Testis (tissue), 3 donors: Measurements from ENCODE around the gene CUEDC1. TPM values are rescaled to one million over a fixed set of nuclear protein-coding genes. Genes with fewer than 3 reads are reported as not detected.

ENCODE experiments used
- DNase-seq: peaks from one replicate; pipeline ENCODE4 v3.0.0-alpha.2; 2019
- H3K27ac ChIP-seq, 2 donors: fragments of 200-600 bp; sonication (generic); one replicate each; pipeline ENCODE4 v1.5.1; 2019
- H3K27me3 ChIP-seq: fragments of 200-600 bp; sonication (generic); one replicate; pipeline ENCODE4 v1.5.1; 2019
- H3K36me3 ChIP-seq: fragments of 200-600 bp; sonication (generic); one replicate; pipeline ENCODE4 v1.5.1; 2017; ENCODE audit warnings: low read depth; ENCODE audit errors: missing control alignments
- H3K4me1 ChIP-seq: fragments of 200-600 bp; sonication (generic); one replicate; pipeline ENCODE4 v1.5.1; 2019
- H3K4me3 ChIP-seq, 2 donors: fragments of 200-600 bp; sonication (generic); one replicate each; pipeline ENCODE4 v1.5.1; 2017 to 2019
- H3K9me3 ChIP-seq: fragments of 200-600 bp; sonication (generic); one replicate; pipeline ENCODE4 v1.5.1; 2017
- POLR2A ChIP-seq: fragments of 450-650 bp; IDR thresholded peaks from one replicate; pipeline ENCODE4 v1.6.1; 2017; ENCODE audit warnings: antibody characterized with exemption, mild to moderate bottlenecking, moderate library complexity
- WGBS, 2 donors: methylation state at CpG; one replicate each; pipeline ENCODE4 v1.1.5; 2018; 5-methylcytosine and 5-hydroxymethylcytosine counted together
- intact Hi-C: fragments of 100-400 bp; cut with DNase I; formaldehyde crosslinking; loops from one replicate; pipeline ENCODE4 v1.15.1; 2023; ENCODE audit warnings: low total_unique reads
- polyA plus RNA-seq: library from polyadenylated mRNA; stranded (reverse); fragments of 350-450 nt; fragmentation: Illumina TruSeq; extraction: RNeasy Lipid Tissue Mini Kit (QIAGEN cat#74804); gene quantifications from one replicate; pipeline ENCODE4 v1.2.3, GENCODE V29; 2014; ENCODE audit warnings: low read depth, low replicate concordance; ENCODE audit not compliant: insufficient read depth
- total RNA-seq, 2 donors: library from RNA; depleted of rRNA; stranded (reverse); fragments of >200 nt; gene quantifications; one replicate each; pipeline ENCODE4 v1.2.3, GENCODE V29; 2016
- TF ChIP-seq, protein P1 (sequence below), 3 experiments: fragments of 450-650 bp in 2 of 3; fragments of 200-600 bp in 1 of 3; sonication (generic) in 1 of 3; IDR thresholded peaks; one replicate each; pipeline ENCODE4 v1.5.1; 2016 to 2019; ENCODE audit warnings: antibody characterized with exemption in 3 of 3, mild to moderate bottlenecking in 2 of 3, moderate library complexity in 1 of 3

The CUEDC1 gene
- total and polyA plus RNA-seq, 3 donors from 2014 or later, result 6.5 to 13.3 (median 8.6) TPM

DNA sequence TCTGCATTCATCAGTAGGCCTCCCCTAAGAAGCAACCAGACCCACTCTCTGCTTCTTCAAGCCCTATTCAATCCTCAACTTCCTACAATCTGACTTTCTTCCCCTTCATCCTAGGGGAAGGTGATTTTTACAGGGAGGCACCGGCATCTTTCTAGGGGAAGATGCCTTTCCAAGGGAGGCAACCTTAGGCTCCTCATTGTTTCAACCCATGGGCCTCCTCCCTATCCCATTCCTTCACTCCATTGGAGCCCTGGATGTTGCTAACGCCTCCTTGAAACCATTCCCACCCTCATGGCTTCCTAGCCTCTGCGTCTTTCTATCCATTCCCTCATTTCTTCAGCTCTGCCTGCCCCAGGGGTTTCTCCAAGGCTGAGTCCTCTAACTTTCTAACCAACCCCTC lies 2.7 kb upstream of the CUEDC1 start:
- Histone ChIP-seq H3K27ac (no peak overlapping the region), H3K4me1 (peaks cover 3% of the 10 kb centered on the region), H3K27me3 (no peaks in the 10 kb centered on the region), H3K9me3 (no peaks in the 10 kb centered on the region), H3K4me3 (no peak overlapping the region), H3K36me3 (no peaks in the 10 kb centered on the region)
- 88 to 97% methylated on average over 3 of the region's 3 CpGs for WGBS, 2 donors
- intact Hi-C loops, result loop anchor here (10.0 kb wide), 1 partner anchor 63 kb away; no protein-coding TSS in a partner anchor
- DNase-seq, result no peak
- TF ChIP-seq, protein P1, sequence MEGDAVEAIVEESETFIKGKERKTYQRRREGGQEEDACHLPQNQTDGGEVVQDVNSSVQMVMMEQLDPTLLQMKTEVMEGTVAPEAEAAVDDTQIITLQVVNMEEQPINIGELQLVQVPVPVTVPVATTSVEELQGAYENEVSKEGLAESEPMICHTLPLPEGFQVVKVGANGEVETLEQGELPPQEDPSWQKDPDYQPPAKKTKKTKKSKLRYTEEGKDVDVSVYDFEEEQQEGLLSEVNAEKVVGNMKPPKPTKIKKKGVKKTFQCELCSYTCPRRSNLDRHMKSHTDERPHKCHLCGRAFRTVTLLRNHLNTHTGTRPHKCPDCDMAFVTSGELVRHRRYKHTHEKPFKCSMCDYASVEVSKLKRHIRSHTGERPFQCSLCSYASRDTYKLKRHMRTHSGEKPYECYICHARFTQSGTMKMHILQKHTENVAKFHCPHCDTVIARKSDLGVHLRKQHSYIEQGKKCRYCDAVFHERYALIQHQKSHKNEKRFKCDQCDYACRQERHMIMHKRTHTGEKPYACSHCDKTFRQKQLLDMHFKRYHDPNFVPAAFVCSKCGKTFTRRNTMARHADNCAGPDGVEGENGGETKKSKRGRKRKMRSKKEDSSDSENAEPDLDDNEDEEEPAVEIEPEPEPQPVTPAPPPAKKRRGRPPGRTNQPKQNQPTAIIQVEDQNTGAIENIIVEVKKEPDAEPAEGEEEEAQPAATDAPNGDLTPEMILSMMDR (IDR thresholded peaks at IDR 0.05), result no peak
- no peak for TF ChIP-seq POLR2A

DNA sequence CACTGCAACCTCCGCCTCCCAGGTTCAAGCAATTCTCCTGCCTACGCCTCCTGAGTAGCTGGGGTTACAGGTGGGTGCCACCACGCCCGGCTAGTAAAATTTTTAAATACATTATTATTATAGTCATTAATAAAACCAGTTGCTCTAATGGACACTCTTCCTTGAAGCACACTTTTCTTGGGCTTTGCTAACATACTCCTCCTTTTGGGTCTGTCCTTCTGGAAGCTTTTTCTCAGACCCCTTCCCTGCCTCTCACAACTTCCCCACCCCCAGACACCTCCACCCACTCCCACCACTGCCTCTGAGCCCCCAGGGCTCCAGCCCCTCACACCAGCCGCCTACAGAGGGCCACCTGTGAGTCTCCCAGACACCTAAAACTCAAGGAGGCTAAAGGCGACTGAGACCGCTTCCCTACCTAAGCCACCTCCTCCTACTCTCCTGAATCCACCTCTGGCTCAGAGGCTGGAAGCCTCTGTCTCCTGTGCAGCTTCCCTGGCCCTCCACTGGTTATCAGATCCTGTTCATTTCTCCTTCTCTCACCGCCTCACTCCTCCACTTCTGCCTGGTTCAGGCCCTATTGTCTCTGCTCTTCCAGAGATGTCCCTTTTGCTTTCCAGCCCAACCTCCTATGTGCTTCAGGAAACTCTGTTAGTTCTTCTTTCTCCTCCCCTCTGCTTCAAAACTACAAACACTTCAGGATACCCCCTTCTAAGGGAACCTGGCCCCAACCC lies 2.1 kb upstream of the CUEDC1 start:
- H3K36me3 ChIP-seq, result no peaks in the 10 kb centered on the region
- H3K9me3 ChIP-seq, result no peaks in the 10 kb centered on the region
- 89 to 90% methylated on average over 8 of the region's 8 CpGs for WGBS, 2 donors
- DNase-seq, result no peak
- no peak overlapping the region for H3K4me3 ChIP-seq
- no peaks in the 10 kb centered on the region for H3K27me3 ChIP-seq
- intact Hi-C loops, result loop anchor here (10.0 kb wide), 1 partner anchor 62 kb away; no protein-coding TSS in a partner anchor
- no peak overlapping the region for H3K27ac ChIP-seq
- TF ChIP-seq, protein P1 (IDR thresholded peaks at IDR 0.05), result no peak
- TF ChIP-seq POLR2A, result no peak
- peaks cover 3% of the 10 kb centered on the region for H3K4me1 ChIP-seq

DNA sequence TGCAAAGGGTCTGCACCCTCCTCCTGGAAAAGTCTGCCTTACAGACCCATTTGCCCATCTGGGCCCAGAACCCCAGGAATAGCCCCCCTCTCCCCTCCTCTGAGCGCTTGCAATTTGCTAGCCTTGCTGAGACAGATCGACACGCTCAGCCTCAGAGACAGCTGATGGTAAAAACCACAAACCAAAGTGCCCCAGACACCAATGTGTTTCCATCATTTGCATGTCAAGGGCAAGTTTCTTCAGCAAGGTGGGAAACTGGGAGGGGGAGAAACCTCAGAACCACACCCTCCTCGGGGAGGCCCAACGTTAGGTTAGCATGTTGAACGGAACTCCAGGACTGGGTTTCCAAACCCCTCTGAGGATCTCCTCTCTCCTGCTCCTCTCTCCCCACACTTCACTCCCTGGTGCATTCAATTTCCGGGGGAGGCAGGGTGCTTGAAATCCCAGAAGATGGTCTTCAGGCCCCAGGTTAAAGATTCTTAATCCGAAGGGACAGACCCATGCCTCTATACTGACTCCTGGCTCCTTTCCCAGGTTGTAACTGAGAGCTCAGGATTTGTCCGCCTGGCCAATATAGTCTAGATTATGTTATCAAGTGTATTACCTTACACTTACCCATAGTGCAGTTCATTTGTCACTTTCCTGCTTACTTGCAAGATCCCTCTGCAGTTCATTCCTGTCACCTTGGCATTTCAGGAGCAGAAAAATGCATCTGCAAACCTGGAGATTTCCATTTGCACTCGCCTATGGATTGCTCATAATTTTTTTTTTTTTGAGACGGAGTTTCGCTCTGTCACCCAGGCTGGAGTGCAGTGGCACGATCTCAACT lies 1.3 kb upstream of the CUEDC1 start:
- Histone ChIP-seq H3K27me3 (no peaks in the 10 kb centered on the region), H3K4me3 (no peak overlapping the region), H3K27ac (no peak overlapping the region), H3K36me3 (no peaks in the 10 kb centered on the region), H3K4me1 (peaks cover 3% of the 10 kb centered on the region), H3K9me3 (no peaks in the 10 kb centered on the region)
- WGBS, 2 donors, result 58 to 59% methylated on average over 13 of the region's 13 CpGs
- no peak for DNase-seq
- intact Hi-C loops, result loop anchor here (10.0 kb wide), 1 partner anchor 62 kb away; no protein-coding TSS in a partner anchor
- TF ChIP-seq, protein P1 (IDR thresholded peaks at IDR 0.05), result no peak
- TF ChIP-seq POLR2A, result no peak

DNA sequence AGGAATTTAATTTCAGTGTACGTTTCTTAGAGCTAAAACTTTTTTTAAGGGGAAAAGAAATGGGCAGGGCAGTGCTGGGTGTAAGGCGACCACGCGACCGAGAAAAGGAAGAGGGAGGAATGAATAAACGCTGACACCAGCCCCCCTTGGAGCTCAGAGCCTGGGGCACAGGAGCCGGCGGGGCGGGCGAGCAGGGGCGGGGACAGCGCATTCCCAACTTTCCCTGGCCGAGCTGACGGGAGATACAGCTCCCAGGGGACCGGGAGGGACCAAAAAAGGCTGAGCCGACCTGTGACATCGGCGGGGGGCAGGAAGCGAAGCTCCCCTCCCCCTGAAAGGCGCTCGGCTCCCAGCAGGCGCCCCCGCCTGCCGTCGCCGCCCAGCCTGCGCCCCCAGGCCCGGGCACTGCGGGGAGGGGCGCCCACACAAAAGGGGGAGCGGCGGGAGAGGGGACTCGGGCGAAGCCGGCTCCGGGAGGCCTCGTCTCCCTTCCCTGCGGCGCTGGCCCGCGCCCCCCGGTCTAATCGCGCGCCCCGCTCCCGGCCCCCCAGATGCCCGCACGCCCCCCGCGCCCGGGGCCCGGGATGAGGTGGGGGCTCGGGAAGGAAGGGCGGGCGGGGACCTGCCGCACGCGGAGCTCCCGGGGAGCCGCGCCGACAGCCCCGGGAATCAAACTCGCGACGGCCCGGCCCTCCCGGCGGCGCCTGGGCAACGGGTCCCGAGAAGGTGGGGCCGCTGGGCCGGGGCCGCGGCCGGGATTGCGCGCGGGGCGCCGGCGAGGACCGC lies 622 bp downstream of the CUEDC1 start:
- no peak for TF ChIP-seq POLR2A
- TF ChIP-seq, protein P1 (IDR thresholded peaks at IDR 0.05), result no peak
- no peaks in the 10 kb centered on the region for H3K27me3 ChIP-seq
- H3K4me1 ChIP-seq, result peaks cover 3% of the 10 kb centered on the region
- intact Hi-C loops, result loop anchor here (10.0 kb wide), 1 partner anchor 60 kb away; no protein-coding TSS in a partner anchor
- DNase-seq, result peak; percentile 60
- H3K27ac ChIP-seq, result peak overlapping the region; percentile 79 to 87
- H3K4me3 ChIP-seq, result peak overlapping the region; percentile 71 to 75
- no peaks in the 10 kb centered on the region for H3K36me3 ChIP-seq
- WGBS, 2 donors, result 1% methylated on average over 15 to 39 of the region's 85 CpGs
- no peaks in the 10 kb centered on the region for H3K9me3 ChIP-seq
